Glutamatergic neuron (in vitro differentiated cells): ENCODE results near the gene KCNN3. TPM values are rescaled to one million over a fixed set of nuclear protein-coding genes. Genes with fewer than 3 reads are reported as not detected.

Source experiments
- DNase-seq: peaks from one replicate; pipeline ENCODE4 v3.0.0; 2022
- H3K27ac Mint-ChIP-seq: one replicate; pipeline ENCODE4 v1.8.0; 2020; ENCODE audit warnings: mild to moderate bottlenecking, mixed read lengths, inconsistent platforms; ENCODE audit not compliant: unreplicated experiment
- H3K27me3 Mint-ChIP-seq: one replicate; pipeline ENCODE4 v1.8.0; 2020; ENCODE audit warnings: mild to moderate bottlenecking, moderate library complexity, mixed read lengths, inconsistent platforms; ENCODE audit not compliant: unreplicated experiment
- H3K36me3 Mint-ChIP-seq: one replicate; pipeline ENCODE4 v1.8.0; 2020; ENCODE audit warnings: mild to moderate bottlenecking, mixed read lengths, inconsistent platforms; ENCODE audit not compliant: unreplicated experiment
- H3K4me1 Mint-ChIP-seq: one replicate; pipeline ENCODE4 v1.8.0; 2020; ENCODE audit warnings: mild to moderate bottlenecking, low read depth, mixed read lengths, inconsistent platforms; ENCODE audit not compliant: unreplicated experiment
- H3K4me3 Mint-ChIP-seq: one replicate; pipeline ENCODE4 v1.8.0; 2020; ENCODE audit warnings: mild to moderate bottlenecking, mixed read lengths, inconsistent platforms; ENCODE audit not compliant: unreplicated experiment
- H3K9me3 Mint-ChIP-seq: one replicate; pipeline ENCODE4 v1.8.0; 2020; ENCODE audit warnings: mild to moderate bottlenecking, moderate library complexity, mixed read lengths, inconsistent platforms; ENCODE audit not compliant: unreplicated experiment
- CTCF ChIP-seq: fragments of 200-600 bp; sonication (generic); IDR thresholded peaks from one replicate; pipeline ENCODE4 v1.5.0; 2021; ENCODE audit not compliant: partially characterized antibody, unreplicated experiment
- total RNA-seq: library from RNA; stranded (reverse); fragmentation: NEBNext Ultra II Directional; extraction: Animal tissue kit (Norgen Biotek cat#: 25700); gene quantifications from one replicate; pipeline ENCODE4 v1.2.1, GENCODE V29; 2021; ENCODE audit not compliant: unreplicated experiment

Gene KCNN3
- total RNA-seq, 1 donor from 2014 or later, result 3.8 TPM

- TF ChIP-seq CTCF, result no peak
Observed at GRCh38 chr1:154807048-154807591, 63.0 kb downstream of the KCNN3 start.

GRCh38 chr1:154806333-154806732 lies 63.7 kb downstream of the KCNN3 start:
- Mint-ChIP-seq H3K9me3 (peaks cover 17% of the 10 kb centered on the region), H3K4me3 (no peak overlapping the region), H3K4me1 (peaks cover 41% of the 10 kb centered on the region), H3K36me3 (no peaks in the 10 kb centered on the region), H3K27me3 (peaks cover 5% of the 10 kb centered on the region), H3K27ac (no peak overlapping the region)
- no peak for TF ChIP-seq CTCF
- DNase-seq, result no peak

More at GRCh38 chr1:154807048-154807591, 63.0 kb downstream of the KCNN3 start:
- Mint-ChIP-seq H3K4me3 (peak overlapping the region; percentile 21), H3K36me3 (no peaks in the 10 kb centered on the region), H3K27me3 (peaks cover 5% of the 10 kb centered on the region), H3K4me1 (peaks cover 35% of the 10 kb centered on the region), H3K27ac (peak overlapping the region; percentile 6), H3K9me3 (peaks cover 14% of the 10 kb centered on the region)
- DNase-seq, result no peak

GRCh38 chr1:154802982-154803920 lies 66.8 kb downstream of the KCNN3 start:
- Mint-ChIP-seq H3K36me3 (no peaks in the 10 kb centered on the region), H3K4me1 (peaks cover 36% of the 10 kb centered on the region), H3K9me3 (peaks cover 17% of the 10 kb centered on the region), H3K27ac (no peak overlapping the region), H3K27me3 (peaks cover 5% of the 10 kb centered on the region), H3K4me3 (peak overlapping the region; percentile 16)
- no peak for DNase-seq
- TF ChIP-seq CTCF, result no peak

GRCh38 chr1:154802336-154802969 lies 67.6 kb downstream of the KCNN3 start:
- no peak overlapping the region for H3K4me3 Mint-ChIP-seq
- H3K27me3 Mint-ChIP-seq, result peaks cover 2% of the 10 kb centered on the region
- H3K27ac Mint-ChIP-seq, result no peak overlapping the region
- TF ChIP-seq CTCF, result no peak
- peaks cover 29% of the 10 kb centered on the region for H3K4me1 Mint-ChIP-seq
- H3K36me3 Mint-ChIP-seq, result no peaks in the 10 kb centered on the region
- H3K9me3 Mint-ChIP-seq, result peaks cover 15% of the 10 kb centered on the region
- no peak for DNase-seq
